GM21390 (cell line): ENCODE measurements around the gene NAA20.

Source experiments
- ATAC-seq: cut with Tn5 transposase; IDR thresholded peaks from one replicate; pipeline ENCODE4 v1.9.1; 2021; ENCODE audit not compliant: unreplicated experiment

The NAA20 gene, protein sequence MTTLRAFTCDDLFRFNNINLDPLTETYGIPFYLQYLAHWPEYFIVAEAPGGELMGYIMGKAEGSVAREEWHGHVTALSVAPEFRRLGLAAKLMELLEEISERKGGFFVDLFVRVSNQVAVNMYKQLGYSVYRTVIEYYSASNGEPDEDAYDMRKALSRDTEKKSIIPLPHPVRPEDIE

DNA sequence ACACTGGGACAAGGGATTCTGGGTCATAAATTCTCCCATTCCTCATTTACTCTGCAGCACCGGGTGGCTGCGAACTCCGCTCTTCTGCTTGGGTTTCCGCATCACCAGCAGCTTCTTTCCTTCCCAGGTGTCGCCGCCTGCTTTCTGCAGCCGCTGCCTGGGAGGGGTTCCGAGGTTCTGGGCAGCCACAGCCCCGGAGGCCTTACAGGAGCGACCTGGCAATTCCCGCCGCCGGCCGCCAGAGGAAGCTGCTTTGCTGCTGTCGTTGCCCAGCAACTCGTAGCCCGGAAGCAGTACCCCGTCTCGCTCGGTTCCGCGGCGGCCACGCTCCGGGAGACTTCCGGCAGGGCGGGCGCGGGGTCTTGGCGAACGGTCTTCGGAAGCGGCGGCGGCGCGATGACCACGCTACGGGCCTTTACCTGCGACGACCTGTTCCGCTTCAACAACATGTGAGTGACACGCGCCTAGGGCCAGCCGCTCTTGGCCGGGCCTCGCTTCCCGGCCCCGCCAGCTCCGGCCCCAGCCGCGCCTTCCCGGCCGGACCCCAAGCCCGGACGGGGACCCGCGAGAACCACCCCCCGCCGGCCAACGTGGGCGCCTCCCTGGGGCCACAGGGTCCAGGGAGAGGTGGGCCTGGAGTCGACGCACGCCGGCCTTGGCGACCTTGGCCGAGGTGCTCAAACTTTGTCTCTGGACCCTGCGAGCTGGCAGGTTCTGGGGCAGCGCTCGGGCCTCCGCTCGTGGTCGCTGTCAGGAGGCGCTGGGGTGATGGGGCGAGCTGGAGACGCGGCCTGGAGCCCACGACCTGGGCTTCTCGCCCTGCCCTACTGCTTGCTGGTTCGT is at the start of gene NAA20:
Gene NAA20 (plus strand): TSS at position 362 of the 843 bp plus-strand sequence. CDS start 35 bp downstream, at position 397.
- ATAC-seq, result peak; percentile 99

DNA sequence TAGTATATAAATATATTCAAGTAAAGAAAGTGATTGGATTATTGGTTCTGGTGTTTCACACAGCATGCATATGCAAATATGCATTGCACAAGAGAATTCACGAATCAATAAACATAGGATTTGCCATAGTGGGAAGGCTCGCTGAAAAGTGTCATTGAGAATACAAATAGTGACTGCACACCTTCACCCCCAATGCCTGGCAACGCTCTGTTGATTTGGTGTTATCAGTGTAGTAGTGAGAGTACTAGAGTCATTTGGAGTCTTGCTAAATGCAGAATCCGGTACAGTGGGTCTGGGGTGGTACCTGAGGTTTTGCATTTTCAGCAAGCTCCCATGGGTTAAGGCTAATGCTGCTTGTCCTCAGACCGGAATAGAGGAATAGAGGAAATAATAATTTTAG is 49.7 kb upstream of the NAA20 start:
- ATAC-seq, result no peak

DNA sequence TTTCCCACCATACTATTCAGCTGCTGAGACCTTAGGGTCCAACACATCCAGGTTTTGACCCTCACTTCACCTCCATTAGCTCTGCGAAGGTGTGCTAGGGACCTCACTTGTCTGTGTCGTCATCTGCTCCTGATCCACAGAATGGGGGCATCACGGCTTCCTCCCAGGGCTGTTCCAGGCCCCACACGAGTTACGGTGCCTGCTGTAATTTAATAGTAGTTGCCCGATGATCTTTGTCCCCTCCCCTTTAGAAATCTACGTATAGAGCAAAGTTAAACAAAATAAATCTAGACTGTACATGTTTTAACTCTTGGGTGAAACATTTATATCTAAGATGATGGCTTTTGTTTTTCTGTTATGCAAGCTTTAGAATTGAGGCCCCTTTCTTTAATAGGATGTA is 49.1 kb upstream of the NAA20 start:
- ATAC-seq, result no peak

DNA sequence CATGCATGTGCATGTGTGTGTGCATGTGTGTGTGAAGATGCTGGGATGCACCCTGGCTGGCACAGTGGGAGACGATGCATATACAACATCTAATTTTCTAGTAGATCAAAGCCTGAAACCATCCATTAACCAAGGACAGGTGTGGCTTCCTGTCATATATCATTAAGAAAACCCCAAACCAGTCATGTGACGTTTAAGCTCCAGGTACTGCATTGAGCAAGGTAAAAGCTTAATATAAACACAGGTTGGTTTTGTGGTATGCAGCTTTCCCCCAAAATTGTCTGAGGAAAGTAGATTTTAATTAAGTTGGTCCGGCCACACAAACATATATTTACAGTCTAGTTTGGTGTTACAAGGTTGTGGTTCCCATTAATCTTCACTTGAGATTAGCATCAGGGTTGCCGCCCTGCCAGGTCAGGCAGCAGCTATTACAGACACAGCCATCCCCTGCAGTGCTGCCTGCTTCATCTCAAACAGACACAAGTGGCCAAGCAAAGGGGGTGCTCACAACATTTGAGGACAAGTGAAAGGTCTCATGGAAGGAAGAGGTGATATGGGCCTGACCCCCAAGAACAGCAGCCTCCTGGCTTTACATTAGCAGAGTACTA is 48.6 kb upstream of the NAA20 start:
- no peak for ATAC-seq

DNA sequence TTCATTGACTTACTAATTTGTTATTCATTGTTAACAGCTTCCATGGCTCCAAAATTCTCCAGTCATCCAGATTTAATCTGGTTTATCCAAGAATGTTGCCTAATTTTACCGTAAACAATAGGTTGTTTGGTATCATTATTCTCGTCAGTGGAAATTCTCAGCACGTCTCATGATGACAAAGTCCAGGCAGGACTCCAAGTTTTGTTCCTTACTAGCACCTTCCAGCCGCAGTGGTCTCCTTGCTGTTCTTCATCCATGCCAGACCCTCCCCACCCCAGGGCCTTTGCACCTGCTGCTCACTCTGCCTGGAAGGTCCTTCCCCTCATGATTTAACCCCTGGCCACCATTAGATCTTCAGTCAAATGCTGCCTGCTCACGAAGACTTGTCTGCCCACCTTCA is 48.1 kb upstream of the NAA20 start:
- no peak for ATAC-seq

DNA sequence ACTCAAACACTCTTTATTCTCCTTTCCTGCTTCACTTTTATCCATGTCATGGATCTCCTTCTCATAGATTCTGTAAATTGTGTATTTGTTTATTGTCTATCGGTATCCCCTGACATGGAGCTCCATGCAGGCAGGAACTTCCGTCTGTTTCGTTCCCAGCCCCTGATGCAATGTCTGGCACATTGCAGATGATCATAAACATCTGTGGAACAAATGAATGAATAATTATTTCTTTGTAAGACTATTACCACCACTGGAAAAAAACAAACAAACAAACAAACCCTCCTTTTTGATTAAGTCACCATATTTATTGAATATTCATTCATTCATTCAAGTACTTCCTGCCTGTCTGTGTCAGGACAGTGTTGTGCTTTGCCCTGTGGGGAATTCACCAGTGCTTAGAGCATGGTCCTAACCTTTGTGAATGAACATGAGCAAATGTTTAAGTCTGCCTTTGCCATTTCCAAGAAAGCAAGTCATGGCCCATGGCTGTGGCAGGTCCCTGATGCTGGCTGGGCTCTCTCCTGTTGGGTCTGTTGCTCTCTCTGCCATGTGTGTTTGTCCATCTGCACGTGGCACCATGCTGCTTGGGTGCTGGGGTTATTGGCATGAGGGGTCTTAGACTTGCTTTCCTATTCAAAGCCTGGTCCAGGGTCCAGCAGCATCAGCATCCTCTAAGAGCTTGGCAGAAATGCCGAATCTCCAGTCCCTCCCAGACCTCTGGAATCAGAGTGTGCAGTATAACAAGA is 47.5 kb upstream of the NAA20 start:
- ATAC-seq, result no peak

DNA sequence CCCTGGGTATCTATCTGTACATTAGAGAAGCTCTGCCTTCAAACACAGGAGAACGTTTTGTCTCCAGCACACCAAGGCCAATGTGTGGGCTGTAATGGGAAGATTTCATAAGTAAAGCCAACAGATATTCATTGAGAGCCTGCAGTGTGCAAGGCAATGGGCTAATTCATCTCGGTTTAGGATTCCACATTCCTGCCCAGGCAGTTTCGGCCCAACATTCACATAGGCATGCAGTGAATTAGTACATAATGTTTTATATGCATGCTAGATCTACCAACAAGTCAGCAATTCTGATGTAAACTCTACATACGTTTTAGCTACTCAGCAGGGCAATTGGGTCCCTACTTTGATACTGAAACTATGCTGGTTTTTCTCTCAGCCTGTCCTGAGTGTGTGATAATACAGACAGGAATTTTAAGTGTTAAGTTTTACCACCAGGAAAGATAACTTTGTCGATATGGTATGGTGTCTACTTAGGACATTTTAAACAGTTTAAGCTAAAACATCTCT is 46.9 kb upstream of the NAA20 start:
- no peak for ATAC-seq

DNA sequence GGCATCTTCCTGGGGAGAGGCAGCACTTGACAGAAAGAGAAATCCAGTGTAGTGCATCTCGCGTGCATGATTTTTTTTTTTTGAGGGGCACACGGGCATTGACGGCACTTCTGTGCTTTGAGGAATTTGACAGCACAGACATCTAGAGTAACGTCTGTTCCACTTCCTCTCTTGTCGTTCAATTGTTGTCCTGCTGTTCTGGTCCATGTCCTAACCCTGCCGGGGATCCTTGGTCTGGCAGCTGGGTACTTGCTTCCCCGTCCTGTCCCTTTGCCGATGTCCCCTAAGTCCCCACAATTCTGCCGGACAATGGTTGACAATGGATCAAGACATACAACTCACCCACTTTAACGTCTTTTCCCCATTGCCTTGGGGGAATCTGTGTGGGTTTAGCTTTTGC is 46.0 kb upstream of the NAA20 start:
- no peak for ATAC-seq

DNA sequence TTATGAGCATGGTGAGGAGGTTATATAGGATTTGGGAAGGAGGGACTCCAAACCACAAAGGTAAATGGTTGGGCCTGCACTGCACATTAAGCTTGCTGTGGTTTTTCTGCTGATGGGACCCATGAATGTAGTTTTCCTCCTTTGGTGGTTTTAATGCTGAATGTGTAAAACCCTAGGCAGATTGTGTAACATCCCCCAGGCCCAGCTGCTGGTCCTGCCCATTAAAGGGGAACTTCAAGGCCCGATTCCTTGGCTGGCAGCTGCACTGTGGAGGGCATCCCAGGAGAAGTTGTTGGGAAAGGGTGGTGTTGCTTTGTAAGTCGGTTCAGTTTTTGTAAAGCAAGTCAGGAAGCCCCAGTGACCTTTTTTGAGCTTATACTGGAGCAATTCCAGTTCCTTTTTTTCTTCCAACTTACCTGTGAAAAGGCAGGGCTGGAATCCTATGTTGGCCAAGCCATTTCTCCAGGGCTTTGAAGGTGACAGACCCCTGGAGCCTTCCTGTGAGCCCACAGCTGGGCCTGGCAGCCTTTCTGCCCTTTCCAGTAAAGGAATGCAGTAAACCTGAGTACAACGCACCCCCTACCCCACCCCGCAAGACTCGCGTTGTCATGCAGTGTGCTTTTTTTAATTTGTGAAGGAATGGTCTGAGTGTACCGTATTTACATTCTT is 43.1 kb upstream of the NAA20 start:
- ATAC-seq, result no peak

DNA sequence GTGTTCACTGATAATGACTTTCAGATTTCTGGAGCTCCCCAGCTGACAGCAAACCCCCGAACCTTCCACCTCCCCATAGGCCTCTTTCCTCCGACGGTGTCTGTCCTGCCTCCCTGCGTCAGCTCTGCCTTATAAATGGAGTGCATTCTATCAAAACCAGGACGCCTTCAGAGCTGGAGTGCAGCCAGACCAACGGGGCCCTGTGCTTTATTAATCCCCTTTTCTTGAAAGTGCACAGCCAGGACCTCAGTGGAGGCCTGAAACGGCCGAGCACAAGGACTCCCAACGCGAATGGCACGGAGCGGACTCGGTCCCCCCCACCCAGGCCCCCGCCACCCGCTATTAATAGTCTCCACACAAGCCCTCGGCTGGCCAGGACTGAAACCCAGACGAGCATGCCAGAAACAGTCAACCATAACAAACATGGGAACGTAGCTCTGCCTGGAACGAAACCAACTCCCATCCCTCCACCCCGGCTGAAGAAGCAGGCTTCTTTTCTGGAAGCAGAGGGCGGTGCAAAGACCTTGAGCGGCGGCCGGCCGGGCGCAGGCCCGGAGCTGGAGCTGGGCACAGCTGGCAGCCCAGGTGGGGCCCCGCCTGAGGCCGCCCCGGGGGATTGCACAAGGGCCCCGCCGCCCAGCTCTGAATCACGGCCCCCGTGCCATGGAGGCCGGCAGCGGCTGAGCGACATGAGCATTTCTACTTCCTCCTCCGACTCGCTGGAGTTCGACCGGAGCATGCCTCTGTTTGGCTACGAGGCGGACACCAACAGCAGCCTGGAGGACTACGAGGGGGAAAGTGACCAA is 42.3 kb upstream of the NAA20 start:
- ATAC-seq, result no peak

DNA sequence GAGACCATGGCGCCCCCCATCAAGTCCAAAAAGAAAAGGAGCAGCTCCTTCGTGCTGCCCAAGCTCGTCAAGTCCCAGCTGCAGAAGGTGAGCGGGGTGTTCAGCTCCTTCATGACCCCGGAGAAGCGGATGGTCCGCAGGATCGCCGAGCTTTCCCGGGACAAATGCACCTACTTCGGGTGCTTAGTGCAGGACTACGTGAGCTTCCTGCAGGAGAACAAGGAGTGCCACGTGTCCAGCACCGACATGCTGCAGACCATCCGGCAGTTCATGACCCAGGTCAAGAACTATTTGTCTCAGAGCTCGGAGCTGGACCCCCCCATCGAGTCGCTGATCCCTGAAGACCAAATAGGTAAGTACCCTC is 41.7 kb upstream of the NAA20 start:
- no peak for ATAC-seq

DNA sequence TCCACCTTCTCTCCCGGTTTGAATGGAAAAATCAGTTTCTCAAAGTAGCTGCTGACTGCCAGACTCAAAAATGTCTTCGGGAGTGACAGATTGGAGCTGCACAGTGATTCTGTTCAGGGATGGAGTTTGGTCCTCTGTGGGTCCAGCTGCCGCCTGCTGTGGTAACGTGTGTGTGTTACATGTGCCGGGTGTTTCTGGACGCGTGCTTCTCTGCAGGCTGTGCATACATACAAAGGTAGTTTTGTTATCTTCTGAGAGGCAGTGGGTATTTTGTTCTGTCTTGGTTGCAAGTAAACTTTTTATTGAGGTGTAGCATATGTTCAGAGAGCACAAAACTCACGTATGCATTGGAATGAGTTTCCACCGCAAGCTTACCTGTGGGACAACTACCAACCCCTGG is 41.3 kb upstream of the NAA20 start:
- no peak for ATAC-seq

DNA sequence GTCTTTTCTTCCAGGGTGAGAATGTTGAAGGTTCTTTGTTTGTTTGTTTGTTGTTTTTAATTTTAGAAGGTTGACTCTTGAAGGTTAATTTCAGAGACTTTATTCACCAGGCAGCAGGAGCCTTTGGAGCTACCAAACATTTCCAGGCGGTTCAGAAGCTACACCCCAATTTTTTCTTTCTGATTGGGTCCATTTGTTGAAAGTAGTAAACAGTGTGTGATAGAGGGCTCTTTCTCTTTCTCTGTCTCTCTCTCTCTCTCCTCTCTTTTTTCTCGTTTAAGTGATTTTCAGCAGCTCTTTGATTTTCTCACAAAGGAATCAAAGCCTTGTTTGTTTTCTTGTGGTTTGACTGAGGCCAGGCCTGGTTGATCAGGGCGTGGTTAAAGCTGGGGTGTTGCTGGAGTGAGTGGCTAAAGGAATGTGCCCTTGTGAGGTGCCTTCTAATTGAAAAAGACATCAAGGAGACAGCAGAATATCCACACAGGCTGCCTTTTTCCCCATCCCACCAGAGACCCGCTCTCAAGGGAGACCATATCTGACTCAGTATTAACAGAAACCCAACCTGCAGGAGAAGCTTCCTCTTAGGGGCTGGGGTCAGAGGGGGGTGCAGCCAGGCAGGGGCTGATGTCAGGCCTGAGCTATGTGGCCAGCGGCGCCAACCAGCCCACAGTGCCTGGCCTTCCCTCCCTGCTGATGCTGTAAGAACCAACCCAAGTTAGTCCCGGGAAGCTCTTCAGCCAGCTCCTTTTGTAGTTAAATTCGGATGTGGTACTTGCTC is 40.4 kb upstream of the NAA20 start:
- no peak for ATAC-seq

DNA sequence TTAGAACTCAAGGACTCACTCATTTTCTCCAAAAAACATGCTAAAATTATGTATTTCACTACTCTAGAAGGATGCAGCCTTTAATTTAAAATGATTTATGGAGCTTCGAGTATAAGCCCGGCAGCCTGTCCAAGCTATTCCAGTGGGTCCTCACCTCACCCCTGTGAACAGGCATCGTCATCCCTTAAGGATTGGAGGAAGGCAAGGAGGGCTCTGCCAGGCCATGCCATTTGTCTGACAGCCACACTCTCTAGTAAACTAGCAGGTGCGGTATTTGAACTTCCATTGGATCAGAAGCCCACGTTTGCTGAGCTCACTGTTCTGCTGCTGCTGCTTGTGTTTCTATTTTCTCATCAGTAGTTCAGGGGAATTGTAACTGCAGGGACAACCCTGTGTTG is 39.8 kb upstream of the NAA20 start:
- ATAC-seq, result no peak

DNA sequence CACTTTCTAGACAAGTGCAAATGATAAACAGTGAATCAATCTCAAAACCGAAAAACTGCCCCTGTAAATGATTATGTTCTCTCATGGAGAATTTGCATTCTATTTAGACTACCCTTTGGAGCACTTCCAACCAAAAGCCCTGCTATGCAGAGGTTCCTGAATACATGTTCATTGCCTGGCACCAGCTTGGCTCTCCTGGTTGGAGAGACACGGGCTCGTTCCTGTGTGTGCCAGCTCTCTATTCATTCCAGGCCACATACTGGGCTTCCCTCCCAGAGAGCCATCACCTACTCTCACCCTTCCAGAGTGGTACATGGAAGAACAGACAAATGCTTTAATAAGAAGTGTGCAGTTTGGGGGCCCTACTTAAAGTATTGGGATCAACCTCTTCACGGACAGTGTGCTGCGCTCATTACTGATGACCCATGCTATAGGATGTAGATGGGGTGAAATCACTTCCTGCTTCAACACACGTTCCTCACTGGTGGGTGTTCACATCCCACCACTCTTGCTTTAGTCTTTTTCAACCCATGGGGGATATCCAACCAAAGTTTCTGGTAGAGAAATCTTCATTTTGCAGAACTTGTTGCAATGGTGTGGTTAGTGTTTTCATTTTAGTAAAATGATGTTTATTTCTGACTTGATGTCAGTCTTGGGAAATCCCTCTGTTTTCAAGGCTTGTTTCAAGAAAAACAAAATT is 38.5 kb upstream of the NAA20 start:
- ATAC-seq, result no peak

DNA sequence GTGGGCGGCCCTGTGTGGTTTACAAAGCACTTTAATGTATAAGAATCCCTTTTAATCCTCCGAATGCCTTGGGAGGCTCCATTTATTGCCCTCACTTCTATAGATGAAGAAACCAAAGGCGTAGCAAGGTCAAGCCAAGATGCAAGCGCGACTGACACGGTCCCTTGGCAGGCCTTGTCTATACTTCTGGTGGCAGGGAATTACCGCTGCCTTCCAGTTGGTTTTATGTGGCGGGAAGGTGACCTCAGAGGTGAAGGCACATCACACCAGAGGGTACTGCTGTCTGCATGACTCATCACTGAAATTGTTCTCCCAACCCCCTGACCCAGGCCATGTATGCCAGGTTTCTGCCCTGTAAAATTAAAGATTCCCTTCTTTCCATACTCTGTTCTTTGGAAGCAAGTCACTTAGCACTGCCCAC is 36.1 kb upstream of the NAA20 start:
- no peak for ATAC-seq

DNA sequence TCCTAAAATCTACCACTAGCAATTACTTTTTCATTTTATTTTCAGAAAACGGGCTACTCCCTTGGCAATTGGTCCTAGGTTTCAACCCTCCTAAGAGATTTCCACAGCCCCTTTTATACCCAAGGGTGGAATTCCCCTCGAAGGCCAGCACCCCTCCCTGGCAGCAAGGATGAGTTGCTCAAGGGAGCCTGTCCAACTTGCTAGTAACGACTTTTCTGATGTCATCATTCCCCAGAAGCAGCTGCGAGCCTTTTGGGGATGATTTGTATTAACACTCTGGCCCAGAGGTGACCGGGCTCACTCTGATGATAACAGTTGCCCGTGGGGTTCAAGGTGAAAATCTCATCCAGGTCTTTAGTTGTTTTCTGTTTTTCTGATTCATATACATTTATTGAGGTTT is 30.7 kb upstream of the NAA20 start:
- no peak for ATAC-seq

DNA sequence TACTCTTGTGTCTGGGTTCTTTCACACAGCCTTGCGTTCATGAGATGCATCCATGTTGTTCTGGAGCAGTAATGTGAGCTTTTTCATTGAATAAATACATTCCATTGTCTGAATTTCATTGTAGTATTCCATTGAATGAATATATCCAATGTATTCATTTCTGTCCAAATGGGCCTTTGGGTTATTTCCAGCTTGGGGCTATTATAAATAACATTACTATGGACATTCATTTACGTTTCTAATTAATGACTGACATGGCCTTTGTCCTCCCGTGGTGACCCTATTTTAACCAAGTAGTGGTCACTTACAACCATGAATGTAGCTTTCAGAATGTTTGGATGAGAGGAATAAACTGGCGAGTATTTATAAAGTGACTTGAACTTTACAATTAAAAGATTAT is 30.1 kb upstream of the NAA20 start:
- ATAC-seq, result no peak

DNA sequence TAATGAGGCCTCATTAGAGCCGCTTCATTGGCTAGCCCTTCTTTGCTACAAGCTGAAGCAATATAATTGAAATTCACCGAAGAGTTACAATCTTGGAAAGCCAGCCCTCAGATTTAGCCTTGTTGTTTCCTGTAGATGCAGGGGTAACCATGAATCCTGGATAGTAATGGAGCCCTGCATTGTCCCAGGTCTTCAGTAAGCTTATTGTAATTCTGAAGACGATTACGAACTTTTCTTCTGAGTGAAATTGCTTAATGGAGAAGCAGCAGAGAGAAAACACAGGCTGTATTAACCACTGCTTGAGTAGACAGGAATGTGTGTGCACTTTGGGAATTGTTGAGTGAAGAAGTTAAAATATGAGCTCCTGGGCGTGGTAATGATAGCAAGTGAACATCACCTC is 26.3 kb upstream of the NAA20 start:
- ATAC-seq, result no peak
